ENCODE measurements around the gene TRDMT1. TPM values are rescaled to one million over a fixed set of nuclear protein-coding genes. Genes with fewer than 3 reads are reported as not detected.
A peak's percentile ranks its signal among the peaks of the same experiment; 100 is the strongest.

The TRDMT1 gene
- total RNA-seq, 5 donors from 2014 or later (not counting 1 experiment from before 2014, with no cell fraction given) = 14.1 to 22.6 (median 20.5) TPM

- H3K4me3 Mint-ChIP-seq = no peak overlapping the region
- no peak overlapping the region for H3K27ac ChIP-seq (ENCODE audit: low read length)
- no peaks in the 10 kb centered on the region for H3K27me3 ChIP-seq (replicated peaks in 1 of 2; ENCODE audit: control insufficient read depth in 2 of 2, extremely low read depth in 1 of 2, insufficient read depth in 2 of 2, low read length in 1 of 2)
- CTCF ChIA-PET = interaction anchor here in 1 of 2 donors (0.5 to 1.2 kb wide), 2 partner anchors 28 to 405 kb away, joined by 3 read pairs; no protein-coding TSS in a partner anchor
- no peaks in the 10 kb centered on the region for H3K9me3 Mint-ChIP-seq
- no peak for DNase-seq
- peaks cover 0 to 7% of the 10 kb centered on the region in 2 donors for H3K36me3 ChIP-seq (ENCODE audit: control insufficient read depth in 2 of 2, extremely low read depth in 1 of 2, insufficient read depth in 1 of 2, low read length in 1 of 2)
- no peak for ATAC-seq (replicated peaks in 1 of 4)
- H3K27me3 Mint-ChIP-seq = no peaks in the 10 kb centered on the region
- H3K4me1 Mint-ChIP-seq = peaks cover 8 to 18% (median 13%) of the 10 kb centered on the region in 3 donors
- H3K27ac Mint-ChIP-seq = no peak overlapping the region
- H3K4me1 ChIP-seq (ENCODE audit: control insufficient read depth in 1 of 2, extremely low read depth in 1 of 2, insufficient read depth in 2 of 2, low read length in 2 of 2) = peaks cover 0 to 3% of the 10 kb centered on the region in 2 experiments
- no peak overlapping the region for H3K4me3 ChIP-seq (ENCODE audit: control insufficient read depth in 1 of 2, extremely low read depth in 1 of 2, low read length in 1 of 2)
- POLR2A ChIA-PET = no interaction called here
- peaks cover 11% of the 10 kb centered on the region for H3K36me3 Mint-ChIP-seq
- no peaks in the 10 kb centered on the region for H3K9me3 ChIP-seq
Observed at GRCh38 chr10:17176091-17176490, 25.4 kb downstream of the TRDMT1 start.

GRCh38 chr10:17175551-17175950 is 25.9 kb downstream of the TRDMT1 start:
- H3K27me3 Mint-ChIP-seq = no peaks in the 10 kb centered on the region
- H3K27me3 ChIP-seq (replicated peaks in 1 of 2; ENCODE audit: control insufficient read depth in 2 of 2, extremely low read depth in 1 of 2, insufficient read depth in 2 of 2, low read length in 1 of 2) = no peaks in the 10 kb centered on the region
- peak overlapping the region; percentile 66 to 85 for H3K27ac Mint-ChIP-seq
- H3K27ac ChIP-seq (ENCODE audit: low read length) = peak overlapping the region; percentile 3
- peaks cover 0 to 8% of the 10 kb centered on the region in 2 donors for H3K36me3 ChIP-seq (ENCODE audit: control insufficient read depth in 2 of 2, extremely low read depth in 1 of 2, insufficient read depth in 1 of 2, low read length in 1 of 2)
- ATAC-seq (replicated peaks in 1 of 4) (peak in 2 of 4 experiments; percentile 59 to 67), DNase-seq (peak in 8 of 35 experiments; percentile 4 to 29 (median 12))
- H3K4me1 ChIP-seq (ENCODE audit: control insufficient read depth in 1 of 2, extremely low read depth in 1 of 2, insufficient read depth in 2 of 2, low read length in 2 of 2) = peaks cover 0 to 3% of the 10 kb centered on the region in 2 experiments
- no CpG with 5 or more reads among the region's 4 CpGs for WGBS (ENCODE audit: insufficient coverage)
- no peaks in the 10 kb centered on the region for H3K9me3 Mint-ChIP-seq
- H3K4me3 ChIP-seq (ENCODE audit: control insufficient read depth in 1 of 2, extremely low read depth in 1 of 2, low read length in 1 of 2) = no peak overlapping the region
- POLR2A ChIA-PET = interaction anchor here in 1 of 2 donors (0.6 kb wide), 1 partner anchor 61 kb away, joined by 3 read pairs; no protein-coding TSS in a partner anchor
- CTCF ChIA-PET = interaction anchor here in 1 of 2 donors (0.5 to 1.2 kb wide), 7 partner anchors 24 to 406 kb away, joined by 3 to 6 read pairs (median 4); no protein-coding TSS in a partner anchor
- peak overlapping the region; percentile 42 to 61 (median 50) for H3K4me3 Mint-ChIP-seq
- no peaks in the 10 kb centered on the region for H3K9me3 ChIP-seq
- H3K36me3 Mint-ChIP-seq = peaks cover 11% of the 10 kb centered on the region
- H3K4me1 Mint-ChIP-seq = peaks cover 8 to 18% (median 13%) of the 10 kb centered on the region in 3 donors

GRCh38 chr10:17174626-17175025 is 26.8 kb downstream of the TRDMT1 start:
- no peaks in the 10 kb centered on the region for H3K27me3 ChIP-seq (replicated peaks in 1 of 2; ENCODE audit: control insufficient read depth in 2 of 2, extremely low read depth in 1 of 2, insufficient read depth in 2 of 2, low read length in 1 of 2)
- POLR2A ChIA-PET = interaction anchor here (0.5 to 0.6 kb wide), 2 partner anchors 62 to 82 kb away, joined by 3 to 7 read pairs; no protein-coding TSS in a partner anchor

GRCh38 chr10:17171141-17171641 is 30.3 kb downstream of the TRDMT1 start:
- no peak for ATAC-seq (replicated peaks in 1 of 4)

More at GRCh38 chr10:17174626-17175025, 26.8 kb downstream of the TRDMT1 start:
- H3K36me3 ChIP-seq (ENCODE audit: control insufficient read depth in 2 of 2, extremely low read depth in 1 of 2, insufficient read depth in 1 of 2, low read length in 1 of 2) = peaks cover 0 to 8% of the 10 kb centered on the region in 2 donors
- H3K9me3 ChIP-seq = no peaks in the 10 kb centered on the region
- no peak overlapping the region for H3K4me3 ChIP-seq (ENCODE audit: control insufficient read depth in 1 of 2, extremely low read depth in 1 of 2, low read length in 1 of 2)
- Mint-ChIP-seq H3K4me1 (peaks cover 8 to 18% (median 13%) of the 10 kb centered on the region in 3 donors), H3K4me3 (no peak overlapping the region), H3K9me3 (no peaks in the 10 kb centered on the region), H3K36me3 (peaks cover 11% of the 10 kb centered on the region), H3K27me3 (no peaks in the 10 kb centered on the region), H3K27ac (no peak overlapping the region)
- CTCF ChIA-PET = interaction anchor here in 1 of 2 donors (0.8 to 1.0 kb wide), 2 partner anchors 47 to 82 kb away, joined by 6 read pairs; no protein-coding TSS in a partner anchor
- peaks cover 0 to 3% of the 10 kb centered on the region in 2 experiments for H3K4me1 ChIP-seq (ENCODE audit: control insufficient read depth in 1 of 2, extremely low read depth in 1 of 2, insufficient read depth in 2 of 2, low read length in 2 of 2)
- no peak for ATAC-seq (replicated peaks in 1 of 4)
- DNase-seq = no peak
- no peak overlapping the region for H3K27ac ChIP-seq (ENCODE audit: low read length)

GRCh38 chr10:17169803-17170202 is 31.7 kb downstream of the TRDMT1 start:
- ChIA-PET POLR2A (no interaction called here), CTCF (no interaction called here)
- DNase-seq = no peak
- Histone ChIP-seq H3K4me3 (ENCODE audit: control insufficient read depth in 1 of 2, extremely low read depth in 1 of 2, low read length in 1 of 2) (no peak overlapping the region), H3K36me3 (ENCODE audit: control insufficient read depth in 2 of 2, extremely low read depth in 1 of 2, insufficient read depth in 1 of 2, low read length in 1 of 2) (peaks cover 0 to 8% of the 10 kb centered on the region in 2 donors), H3K27ac (ENCODE audit: low read length) (no peak overlapping the region), H3K4me1 (ENCODE audit: control insufficient read depth in 1 of 2, extremely low read depth in 1 of 2, insufficient read depth in 2 of 2, low read length in 2 of 2) (no peaks in the 10 kb centered on the region), H3K9me3 (no peaks in the 10 kb centered on the region), H3K27me3 (replicated peaks in 1 of 2; ENCODE audit: control insufficient read depth in 2 of 2, extremely low read depth in 1 of 2, insufficient read depth in 2 of 2, low read length in 1 of 2) (no peaks in the 10 kb centered on the region)
- H3K4me1 Mint-ChIP-seq = peaks cover 0 to under 1% (median 0%) of the 10 kb centered on the region in 3 donors
- no peak overlapping the region for H3K4me3 Mint-ChIP-seq
- H3K9me3 Mint-ChIP-seq = no peaks in the 10 kb centered on the region
- no peak for ATAC-seq (replicated peaks in 1 of 4)
- peaks cover 23% of the 10 kb centered on the region for H3K36me3 Mint-ChIP-seq
- no peaks in the 10 kb centered on the region for H3K27me3 Mint-ChIP-seq
- 95% methylated on average over 2 of the region's 4 CpGs for WGBS (ENCODE audit: insufficient coverage)
- H3K27ac Mint-ChIP-seq = no peak overlapping the region

More at GRCh38 chr10:17171141-17171641, 30.3 kb downstream of the TRDMT1 start:
- WGBS (ENCODE audit: insufficient coverage) = no CpG with 5 or more reads among the region's 4 CpGs
- Mint-ChIP-seq H3K27ac (no peak overlapping the region), H3K27me3 (no peaks in the 10 kb centered on the region), H3K4me1 (peaks cover 8 to 15% (median 12%) of the 10 kb centered on the region in 3 donors), H3K4me3 (no peak overlapping the region), H3K9me3 (no peaks in the 10 kb centered on the region), H3K36me3 (peaks cover 22% of the 10 kb centered on the region)
- Histone ChIP-seq H3K27ac (ENCODE audit: low read length) (no peak overlapping the region), H3K27me3 (replicated peaks in 1 of 2; ENCODE audit: control insufficient read depth in 2 of 2, extremely low read depth in 1 of 2, insufficient read depth in 2 of 2, low read length in 1 of 2) (no peaks in the 10 kb centered on the region), H3K36me3 (ENCODE audit: control insufficient read depth in 2 of 2, extremely low read depth in 1 of 2, insufficient read depth in 1 of 2, low read length in 1 of 2) (peaks cover 0 to 8% of the 10 kb centered on the region in 2 donors), H3K9me3 (no peaks in the 10 kb centered on the region), H3K4me1 (ENCODE audit: control insufficient read depth in 1 of 2, extremely low read depth in 1 of 2, insufficient read depth in 2 of 2, low read length in 2 of 2) (peaks cover 0 to 2% of the 10 kb centered on the region in 2 experiments), H3K4me3 (ENCODE audit: control insufficient read depth in 1 of 2, extremely low read depth in 1 of 2, low read length in 1 of 2) (no peak overlapping the region)
- POLR2A ChIA-PET = no interaction called here
- CTCF ChIA-PET = interaction anchor here (0.6 kb wide), 2 partner anchors 85 to 591 kb away, joined by 3 to 4 read pairs; no protein-coding TSS in a partner anchor
- DNase-seq = no peak

- no peak for ATAC-seq (replicated peaks in 1 of 4)
Observed at GRCh38 chr10:17166699-17167098, 34.8 kb downstream of the TRDMT1 start.

More at GRCh38 chr10:17166699-17167098, 34.8 kb downstream of the TRDMT1 start:
- no peak overlapping the region for H3K27ac Mint-ChIP-seq
- H3K4me3 Mint-ChIP-seq = no peak overlapping the region
- no peak for DNase-seq
- H3K9me3 ChIP-seq = no peaks in the 10 kb centered on the region
- no peaks in the 10 kb centered on the region for H3K27me3 Mint-ChIP-seq
- no peaks in the 10 kb centered on the region for H3K4me1 Mint-ChIP-seq
- CTCF ChIA-PET = interaction anchor here in 1 of 2 donors (0.6 kb wide), 1 partner anchor 15 kb away, joined by 3 read pairs; no protein-coding TSS in a partner anchor
- peaks cover 0 to 2% (median 0%) of the 10 kb centered on the region in 3 donors for H3K9me3 Mint-ChIP-seq
- H3K4me1 ChIP-seq (ENCODE audit: control insufficient read depth in 1 of 2, extremely low read depth in 1 of 2, insufficient read depth in 2 of 2, low read length in 2 of 2) = no peaks in the 10 kb centered on the region
- peaks cover 0 to 8% of the 10 kb centered on the region in 2 donors for H3K36me3 ChIP-seq (ENCODE audit: control insufficient read depth in 2 of 2, extremely low read depth in 1 of 2, insufficient read depth in 1 of 2, low read length in 1 of 2)
- WGBS (ENCODE audit: insufficient coverage) = 90% methylated on average over 3 of the region's 3 CpGs
- H3K4me3 ChIP-seq (ENCODE audit: control insufficient read depth in 1 of 2, extremely low read depth in 1 of 2, low read length in 1 of 2) = no peak overlapping the region
- no peaks in the 10 kb centered on the region for H3K27me3 ChIP-seq (replicated peaks in 1 of 2; ENCODE audit: control insufficient read depth in 2 of 2, extremely low read depth in 1 of 2, insufficient read depth in 2 of 2, low read length in 1 of 2)
- H3K36me3 Mint-ChIP-seq = peaks cover 25% of the 10 kb centered on the region
- POLR2A ChIA-PET = no interaction called here
- no peak overlapping the region for H3K27ac ChIP-seq (ENCODE audit: low read length)

Data from T-cell (primary cell).